HEK293 (cell line): ENCODE measurements around the gene PLGLB2.
"Not testable (repeated sequence)": the region's sequence is repeated elsewhere in the genome, so short reads cannot be mapped to it uniquely, and the experiment has no call there.

Experiments
- CTCF ChIP-seq: fragments of 450-650 bp; formaldehyde crosslinking; IDR thresholded peaks from 2 replicates; pipeline ENCODE4 v1.5.1; 2016; ENCODE audit warnings: missing biosample characterization, missing genetic modification characterization
- KLF16 ChIP-seq: fragments of 450-650 bp; formaldehyde crosslinking; IDR thresholded peaks from 2 replicates; pipeline ENCODE4 v1.5.1; 2017; ENCODE audit warnings: missing biosample characterization, missing genetic modification characterization
- SETDB1 ChIP-seq: IDR thresholded peaks from one replicate; pipeline ENCODE4 v1.6.1; 2017; ENCODE audit warnings: mild to moderate bottlenecking, low read length, moderate library complexity, mixed read lengths; ENCODE audit not compliant: insufficient read length
- TCF7L2 ChIP-seq: IDR thresholded peaks from 2 replicates; pipeline ENCODE4 v1.6.1; 2011; ENCODE audit warnings: low read depth, mild to moderate bottlenecking, inconsistent platforms, low read length, moderate library complexity, borderline replicate concordance
- YY2 ChIP-seq: fragments of 450-650 bp; formaldehyde crosslinking; IDR thresholded peaks from 2 replicates; pipeline ENCODE4 v1.5.1; 2016; ENCODE audit warnings: missing biosample characterization, missing genetic modification characterization
- ZBTB20 ChIP-seq: fragments of 450-650 bp; formaldehyde crosslinking; IDR thresholded peaks from 2 replicates; pipeline ENCODE4 v1.5.1; 2016; ENCODE audit warnings: missing biosample characterization, missing genetic modification characterization
- ZBTB7A ChIP-seq: fragments of 450-650 bp; formaldehyde crosslinking; IDR thresholded peaks from 2 replicates; pipeline ENCODE4 v1.5.1; 2016; ENCODE audit warnings: low read depth, missing biosample characterization, missing genetic modification characterization
- ZBTB8A ChIP-seq: fragments of 450-650 bp; formaldehyde crosslinking; IDR thresholded peaks from 2 replicates; pipeline ENCODE4 v1.5.1; 2016; ENCODE audit warnings: missing biosample characterization, missing genetic modification characterization
- ZNF510 ChIP-seq: fragments of 450-650 bp; formaldehyde crosslinking; IDR thresholded peaks from 2 replicates; pipeline ENCODE4 v1.5.1; 2018; ENCODE audit warnings: mild to moderate bottlenecking, missing genetic modification characterization, missing biosample characterization; ENCODE audit not compliant: insufficient replicate concordance
- ZNF529 ChIP-seq: fragments of 450-650 bp; formaldehyde crosslinking; IDR thresholded peaks from 2 replicates; pipeline ENCODE4 v1.5.1; 2017; ENCODE audit warnings: missing genetic modification characterization, missing biosample characterization; ENCODE audit not compliant: insufficient replicate concordance

DNA sequence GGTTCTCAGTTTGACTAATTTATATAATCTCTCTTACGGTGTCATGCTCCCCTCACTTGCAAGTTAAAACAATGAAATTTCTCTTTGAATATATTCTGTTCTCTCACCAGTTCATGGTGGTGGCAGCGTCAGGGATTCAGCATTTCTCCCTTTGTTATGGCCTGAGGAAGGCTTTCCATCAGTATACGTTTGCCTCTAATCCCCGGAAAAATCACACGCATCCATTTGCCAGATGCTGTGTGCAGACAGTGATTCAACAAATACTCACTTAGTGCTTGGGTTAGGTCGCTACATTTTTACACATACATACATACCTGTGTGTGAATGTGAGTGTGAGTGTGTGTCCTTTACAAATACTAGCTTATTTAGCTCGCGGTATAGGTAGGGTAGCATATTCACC lies 637 bp downstream of the PLGLB2 start:
- TF ChIP-seq CTCF (tag by site-specific recombination); ZNF529 (tag by site-specific recombination); ZBTB20 (tag by site-specific recombination); ZBTB7A; ZBTB8A; ZNF510 (tag by site-specific recombination); YY2 (tag by site-specific recombination); KLF16 (tag by site-specific recombination); TCF7L2; SETDB1: not testable (repeated sequence)
